H9 (cell line): ENCODE data around the gene SKIDA1. TPM values are rescaled to one million over a fixed set of nuclear protein-coding genes. Genes with fewer than 3 reads are reported as not detected.

ENCODE experiments used
- DNase-seq: peaks from one replicate; pipeline ENCODE4 v3.0.0-alpha.2; 2017
- H2AFZ ChIP-seq: one replicate; pipeline ENCODE4 v1.6.1; 2013; ENCODE audit warnings: mild to moderate bottlenecking, low read length, control low read depth, moderate library complexity
- H2AK5ac ChIP-seq: 2 replicates; pipeline ENCODE4 v1.6.1; 2013; ENCODE audit warnings: low read length, control low read depth, mixed read lengths; ENCODE audit not compliant: insufficient read length
- H2BK120ac ChIP-seq: one replicate; pipeline ENCODE4 v1.6.1; 2013; ENCODE audit warnings: low read depth, mild to moderate bottlenecking, low read length, control low read depth, inconsistent platforms; ENCODE audit not compliant: poor library complexity, severe bottlenecking
- H2BK12ac ChIP-seq: 2 replicates; pipeline ENCODE4 v1.6.1; 2013; ENCODE audit warnings: low read length, control low read depth, mixed read lengths, low read depth; ENCODE audit not compliant: insufficient read length
- H2BK15ac ChIP-seq: 2 replicates; pipeline ENCODE4 v1.6.1; 2013; ENCODE audit warnings: low read depth, low read length, control low read depth
- H2BK20ac ChIP-seq: one replicate; pipeline ENCODE4 v1.6.1; 2013; ENCODE audit warnings: low read depth, mild to moderate bottlenecking, low read length, control low read depth, inconsistent platforms; ENCODE audit not compliant: poor library complexity, severe bottlenecking
- H2BK5ac ChIP-seq: 2 replicates; pipeline ENCODE4 v1.6.1; 2013; ENCODE audit warnings: low read length, control low read depth, mixed read lengths; ENCODE audit not compliant: insufficient read length
- H3K14ac ChIP-seq: 2 replicates; pipeline ENCODE4 v1.6.1; 2013; ENCODE audit warnings: low read length, control low read depth; ENCODE audit not compliant: insufficient read depth
- H3K18ac ChIP-seq: 2 replicates; pipeline ENCODE4 v1.6.1; 2013; ENCODE audit warnings: low read depth, mild to moderate bottlenecking, mixed read lengths, low read length, control low read depth; ENCODE audit not compliant: insufficient read length
- H3K23ac ChIP-seq: 2 replicates; pipeline ENCODE4 v1.6.1; 2013; ENCODE audit warnings: low read length, control low read depth, mixed read lengths, low read depth; ENCODE audit not compliant: insufficient read length
- H3K23me2 ChIP-seq: 2 replicates; pipeline ENCODE4 v1.6.1; 2013; ENCODE audit warnings: low read depth, mild to moderate bottlenecking, mixed read lengths, low read length, control low read depth; ENCODE audit not compliant: insufficient read length, poor library complexity, severe bottlenecking
- H3K27ac ChIP-seq: 2 replicates; pipeline ENCODE4 v1.5.1; 2013; ENCODE audit warnings: low read length, control low read depth, mixed read lengths, low read depth; ENCODE audit not compliant: insufficient read length
- H3K27me3 ChIP-seq: 2 replicates; pipeline ENCODE4 v1.6.1; 2013; ENCODE audit warnings: low read length, control low read depth, inconsistent platforms; ENCODE audit not compliant: insufficient read depth
- H3K4ac ChIP-seq: 2 replicates; pipeline ENCODE4 v1.6.1; 2013; ENCODE audit warnings: low read depth, mild to moderate bottlenecking, control low read depth, inconsistent platforms, low read length, moderate library complexity
- H3K4me1 ChIP-seq: 2 replicates; pipeline ENCODE4 v1.6.1; 2013; ENCODE audit warnings: low read length, control low read depth, inconsistent platforms; ENCODE audit not compliant: insufficient read depth
- H3K4me2 ChIP-seq: 2 replicates; pipeline ENCODE4 v1.6.1; 2013; ENCODE audit warnings: low read length, control low read depth, mixed read lengths; ENCODE audit not compliant: insufficient read length, insufficient read depth
- H3K56ac ChIP-seq: 2 replicates; pipeline ENCODE4 v1.6.1; 2013; ENCODE audit warnings: low read depth, mild to moderate bottlenecking, mixed read lengths, low read length, control low read depth; ENCODE audit not compliant: insufficient read length
- H3K79me1 ChIP-seq: 2 replicates; pipeline ENCODE4 v1.6.1; 2013; ENCODE audit warnings: low read depth, mild to moderate bottlenecking, moderate library complexity, low read length, control low read depth, inconsistent platforms; ENCODE audit not compliant: insufficient read depth, poor library complexity, severe bottlenecking
- H3K79me2 ChIP-seq: 2 replicates; pipeline ENCODE4 v1.6.1; 2013; ENCODE audit warnings: low read length, control low read depth, inconsistent platforms; ENCODE audit not compliant: insufficient read depth
- H3K9ac ChIP-seq: 2 replicates; pipeline ENCODE4 v1.6.1; 2013; ENCODE audit warnings: low read length, control low read depth, mixed read lengths; ENCODE audit not compliant: insufficient read length; ENCODE audit errors: extremely low read depth
- H3K9me3 ChIP-seq: one replicate; pipeline ENCODE4 v1.6.1; 2013; ENCODE audit warnings: low read depth, low read length, inconsistent platforms; ENCODE audit not compliant: control insufficient read depth
- H3T11ph ChIP-seq: one replicate; pipeline ENCODE4 v1.6.1; 2013; ENCODE audit warnings: mild to moderate bottlenecking, low read length, control low read depth, inconsistent platforms
- H4K20me1 ChIP-seq: one replicate; pipeline ENCODE4 v1.6.1; 2013; ENCODE audit not compliant: control insufficient read depth, insufficient read length, insufficient read depth
- H4K5ac ChIP-seq: 2 replicates; pipeline ENCODE4 v1.6.1; 2013; ENCODE audit warnings: low read depth, mild to moderate bottlenecking, mixed read lengths, low read length, control low read depth; ENCODE audit not compliant: insufficient read length
- H4K8ac ChIP-seq: replicated peaks from 2 replicates; pipeline ENCODE4 v1.6.1; 2013; ENCODE audit warnings: low read length, control low read depth, mixed read lengths, low read depth; ENCODE audit not compliant: insufficient read length
- H4K91ac ChIP-seq: 2 replicates; pipeline ENCODE4 v1.6.1; 2013; ENCODE audit warnings: low read depth, mild to moderate bottlenecking, moderate library complexity, mixed read lengths, low read length, control low read depth; ENCODE audit not compliant: insufficient read length
- H3K27ac Mint-ChIP-seq, 3 experiments: 2 replicates in 2 of 3; 3 replicates in 1 of 3; pipeline ENCODE4 v1.8.0; 2020 to 2021; ENCODE audit warnings: mixed read lengths in 3 of 3, mild to moderate bottlenecking in 1 of 3, moderate library complexity in 1 of 3
- H3K27me3 Mint-ChIP-seq: 2 replicates; pipeline ENCODE4 v1.8.0; 2021; ENCODE audit warnings: low read depth, mild to moderate bottlenecking, moderate library complexity, mixed read lengths
- H3K36me3 Mint-ChIP-seq, 3 experiments: 2 replicates in 2 of 3; 3 replicates in 1 of 3; pipeline ENCODE4 v1.8.0; 2020 to 2021; ENCODE audit warnings: low read depth in 3 of 3, mixed read lengths in 3 of 3; ENCODE audit not compliant: insufficient read depth in 1 of 3
- H3K4me1 Mint-ChIP-seq, 2 experiments: 2 replicates each; pipeline ENCODE4 v1.8.0; 2020; ENCODE audit warnings: mixed read lengths in 2 of 2
- H3K4me3 Mint-ChIP-seq, 2 experiments: 2 replicates in 1 of 2; 3 replicates in 1 of 2; pipeline ENCODE4 v1.8.0; 2020 to 2021; ENCODE audit warnings: mild to moderate bottlenecking in 2 of 2, mixed read lengths in 2 of 2, moderate library complexity in 1 of 2
- H3K9me3 Mint-ChIP-seq, 2 experiments: 2 replicates in 1 of 2; 3 replicates in 1 of 2; pipeline ENCODE4 v1.8.0; 2020; ENCODE audit warnings: mild to moderate bottlenecking in 2 of 2, mixed read lengths in 2 of 2, moderate library complexity in 1 of 2
- CTCF ChIP-seq: fragments of 200-600 bp; sonication (generic); conservative IDR thresholded peaks from 3 replicates; pipeline ENCODE4 v1.8.0; 2021; ENCODE audit warnings: antibody characterized with exemption, mild to moderate bottlenecking
- WGBS: extraction: QIAGEN DNeasy Blood & Tissue Kit; methylation state at CpG from one replicate; pipeline ENCODE4 v1.1.7; 2013; ENCODE audit warnings: missing lambda C conversion rate, low lambda C conversion rate, mixed read lengths; ENCODE audit not compliant: insufficient read length; ENCODE audit errors: extremely low coverage; 5-methylcytosine and 5-hydroxymethylcytosine counted together
- total RNA-seq: library from RNA; stranded (reverse); gene quantifications from 2 replicates; pipeline ENCODE4 v1.2.1, GENCODE V29; 2021

SKIDA1 gene
- total RNA-seq, 1 experiment from 2014 or later = 5.9 TPM

DNA sequence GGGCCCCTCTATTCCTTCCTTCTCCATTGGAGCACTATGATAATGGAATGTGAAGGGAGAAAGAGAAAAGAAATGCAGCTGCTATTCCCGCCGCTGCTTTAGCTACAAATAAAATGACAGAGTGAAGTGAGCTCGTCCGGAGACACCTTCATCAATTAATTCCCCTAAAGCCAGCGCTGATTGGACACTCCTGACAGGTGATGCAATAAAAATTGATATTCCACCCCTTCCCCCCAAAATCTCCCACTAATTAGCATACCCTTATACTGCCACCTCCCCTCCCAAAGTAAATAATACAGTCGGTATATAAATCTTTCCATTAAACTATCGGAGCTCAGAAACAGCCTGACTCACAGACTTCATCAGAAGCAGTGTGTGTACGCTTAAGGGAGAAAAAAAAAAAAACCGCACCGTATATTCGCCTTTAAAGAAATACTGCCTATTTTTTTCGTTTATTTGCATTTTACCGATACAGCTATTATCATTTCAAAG, 7.3 kb downstream of the SKIDA1 start:
- Mint-ChIP-seq H3K27ac (peak overlapping the region in 2 of 3 experiments; percentile 45 to 84; a peak in 4 of 7 replicates), H3K27me3 (peaks cover 45% of the 10 kb centered on the region), H3K4me1 (peaks cover 80 to 82% of the 10 kb centered on the region in 2 experiments), H3K36me3 (no peaks in the 10 kb centered on the region; a peak in 1 of 7 replicates), H3K4me3 (peak overlapping the region; percentile 85 to 87), H3K9me3 (no peaks in the 10 kb centered on the region; a peak in 2 of 5 replicates)
- no peak for DNase-seq
- Histone ChIP-seq H3T11ph (no peak overlapping the region), H2BK120ac (no peak overlapping the region), H3K56ac (no peak overlapping the region), H2BK5ac (no peak overlapping the region), H4K20me1 (no peaks in the 10 kb centered on the region), H3K79me2 (no peaks in the 10 kb centered on the region), H2AK5ac (no peak overlapping the region), H2BK12ac (no peak overlapping the region), H3K4me1 (peaks cover 11% of the 10 kb centered on the region; the same call in 1 of the 2 replicates), H4K91ac (no peak overlapping the region), H4K8ac (no peak overlapping the region), H2BK20ac (no peak overlapping the region), H4K5ac (no peak overlapping the region), H2BK15ac (no peak overlapping the region), H3K23me2 (peaks cover 47% of the 10 kb centered on the region), H3K27me3 (peaks cover 19% of the 10 kb centered on the region; the same call in 1 of the 2 replicates), H3K18ac (no peak overlapping the region), H2AFZ (no peak overlapping the region), H3K4ac (no peak overlapping the region), H3K9me3 (no peaks in the 10 kb centered on the region), H3K23ac (no peak overlapping the region), H3K27ac (no peak overlapping the region), H3K9ac (no peak overlapping the region), H3K4me2 (peak overlapping the region; percentile 89), H3K14ac (no peak overlapping the region), H3K79me1 (no peaks in the 10 kb centered on the region)
- TF ChIP-seq CTCF = no peak
- WGBS = no CpG with 5 or more reads among the region's 13 CpGs
